ENCODE measurements around the gene ARHGAP44.

The ARHGAP44 gene, protein sequence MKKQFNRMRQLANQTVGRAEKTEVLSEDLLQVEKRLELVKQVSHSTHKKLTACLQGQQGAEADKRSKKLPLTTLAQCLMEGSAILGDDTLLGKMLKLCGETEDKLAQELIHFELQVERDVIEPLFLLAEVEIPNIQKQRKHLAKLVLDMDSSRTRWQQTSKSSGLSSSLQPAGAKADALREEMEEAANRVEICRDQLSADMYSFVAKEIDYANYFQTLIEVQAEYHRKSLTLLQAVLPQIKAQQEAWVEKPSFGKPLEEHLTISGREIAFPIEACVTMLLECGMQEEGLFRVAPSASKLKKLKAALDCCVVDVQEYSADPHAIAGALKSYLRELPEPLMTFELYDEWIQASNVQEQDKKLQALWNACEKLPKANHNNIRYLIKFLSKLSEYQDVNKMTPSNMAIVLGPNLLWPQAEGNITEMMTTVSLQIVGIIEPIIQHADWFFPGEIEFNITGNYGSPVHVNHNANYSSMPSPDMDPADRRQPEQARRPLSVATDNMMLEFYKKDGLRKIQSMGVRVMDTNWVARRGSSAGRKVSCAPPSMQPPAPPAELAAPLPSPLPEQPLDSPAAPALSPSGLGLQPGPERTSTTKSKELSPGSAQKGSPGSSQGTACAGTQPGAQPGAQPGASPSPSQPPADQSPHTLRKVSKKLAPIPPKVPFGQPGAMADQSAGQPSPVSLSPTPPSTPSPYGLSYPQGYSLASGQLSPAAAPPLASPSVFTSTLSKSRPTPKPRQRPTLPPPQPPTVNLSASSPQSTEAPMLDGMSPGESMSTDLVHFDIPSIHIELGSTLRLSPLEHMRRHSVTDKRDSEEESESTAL

GRCh38 chr17:12789481-12790248 is at the start of gene ARHGAP44:
ARHGAP44 (plus strand) TSS chr17:12789498; CDS start chr17:12789839, 341 bp downstream.
- DNase-seq (ENCODE audit: low spot score): peak; percentile 5

GRCh38 chr17:12739500-12739899 is 49.8 kb upstream of the ARHGAP44 start:
- no peak for DNase-seq (ENCODE audit: low spot score)

DNA sequence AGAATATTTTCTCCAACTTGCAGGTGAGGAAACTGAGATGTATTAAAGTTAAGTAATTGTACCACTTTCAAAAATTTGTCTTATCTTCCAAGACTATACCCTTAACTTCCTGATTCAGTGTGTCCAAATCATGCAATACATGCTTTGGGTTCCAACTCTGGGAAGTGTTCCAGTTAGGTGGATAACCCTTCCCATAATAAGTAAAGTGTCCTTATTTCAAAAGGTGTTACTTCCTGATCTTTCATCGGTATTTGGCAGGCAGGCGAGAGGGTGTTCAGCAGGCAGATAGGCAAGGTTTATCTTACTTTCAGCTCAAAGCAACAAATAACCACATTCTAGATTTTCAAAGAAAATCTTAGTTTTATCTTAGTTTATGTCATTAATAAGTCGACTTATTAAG is 46.3 kb upstream of the ARHGAP44 start:
- no peak for DNase-seq (ENCODE audit: low spot score)

DNA sequence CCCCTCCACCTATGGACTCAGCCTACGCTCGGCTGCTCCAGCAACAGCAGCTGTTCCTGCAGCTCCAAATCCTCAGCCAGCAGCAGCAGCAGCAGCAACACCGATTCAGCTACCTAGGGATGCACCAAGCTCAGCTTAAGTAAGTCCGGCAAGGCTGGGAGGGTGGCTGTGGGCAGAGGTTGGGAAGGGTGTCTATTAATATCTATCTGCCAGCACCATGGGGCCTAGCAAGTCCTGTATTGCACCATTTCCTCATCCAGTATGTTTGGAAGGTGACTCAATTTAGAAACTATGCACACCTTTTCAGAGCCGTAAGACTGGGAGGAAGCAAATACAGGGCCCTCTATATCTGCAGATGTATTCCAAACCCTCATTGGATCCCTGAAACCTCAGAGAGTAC is 45.0 kb upstream of the ARHGAP44 start:
- DNase-seq (ENCODE audit: low spot score): no peak

DNA sequence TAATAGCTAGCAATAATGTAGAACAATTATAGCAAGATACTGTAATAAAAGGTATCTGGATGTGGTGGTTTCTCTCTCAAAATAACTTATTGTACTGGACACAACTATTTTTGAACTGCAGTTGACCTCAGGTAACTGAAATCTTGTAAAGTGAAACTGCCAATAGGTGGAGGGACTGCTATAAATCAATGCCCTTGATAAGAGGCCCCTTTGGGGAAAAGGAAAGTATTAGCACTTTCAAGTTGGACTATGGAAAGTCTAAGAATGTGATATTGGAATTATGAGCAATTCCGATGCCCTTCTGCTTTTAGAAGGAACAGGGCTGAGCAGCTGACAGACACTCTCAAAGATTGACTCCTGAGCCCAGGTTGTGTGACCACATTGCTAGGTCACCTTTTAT is 44.5 kb upstream of the ARHGAP44 start:
- no peak for DNase-seq (ENCODE audit: low spot score)

- no peak for DNase-seq (ENCODE audit: low spot score)
Observed at GRCh38 chr17:12745486-12745885, 43.8 kb upstream of the ARHGAP44 start.

DNA sequence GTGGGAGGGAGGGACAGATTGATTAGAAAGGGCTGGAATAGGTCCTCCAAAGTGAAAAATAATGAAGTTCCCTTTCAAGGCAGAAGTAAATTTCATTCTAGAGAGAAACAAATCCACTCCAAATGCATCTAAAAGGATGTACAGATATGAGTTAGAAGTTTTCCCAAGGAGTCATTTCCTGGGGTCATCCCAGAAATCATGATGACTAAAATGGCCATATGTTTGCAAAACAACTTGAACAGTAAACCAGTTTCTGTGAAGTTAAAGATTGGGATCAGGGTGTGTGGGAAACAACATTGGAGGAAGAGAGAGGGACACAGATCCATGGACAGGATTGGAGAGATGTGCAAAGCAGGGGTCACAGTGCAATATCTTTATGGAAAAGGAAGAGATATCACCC is 32.5 kb upstream of the ARHGAP44 start:
- DNase-seq (ENCODE audit: low spot score): no peak

DNA sequence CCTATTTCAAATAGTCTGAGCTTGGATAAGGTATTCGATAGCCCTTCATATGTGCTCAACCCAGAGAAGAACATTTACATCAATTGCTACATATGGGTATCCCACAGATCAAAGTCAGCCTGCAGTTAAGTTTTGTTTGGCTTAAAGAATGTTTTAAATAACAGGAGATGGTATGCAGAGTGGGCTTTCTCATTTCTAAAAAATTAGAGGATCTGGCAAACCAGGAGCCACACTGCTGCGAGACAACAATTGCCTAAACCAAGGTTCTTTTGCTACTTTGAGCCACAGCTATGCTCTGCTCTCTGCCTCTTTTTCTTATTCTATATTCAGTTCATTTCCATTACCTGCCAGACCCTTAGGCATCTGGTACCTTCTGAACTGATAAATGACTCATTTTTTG is 30.2 kb upstream of the ARHGAP44 start:
- DNase-seq (ENCODE audit: low spot score): no peak

DNA sequence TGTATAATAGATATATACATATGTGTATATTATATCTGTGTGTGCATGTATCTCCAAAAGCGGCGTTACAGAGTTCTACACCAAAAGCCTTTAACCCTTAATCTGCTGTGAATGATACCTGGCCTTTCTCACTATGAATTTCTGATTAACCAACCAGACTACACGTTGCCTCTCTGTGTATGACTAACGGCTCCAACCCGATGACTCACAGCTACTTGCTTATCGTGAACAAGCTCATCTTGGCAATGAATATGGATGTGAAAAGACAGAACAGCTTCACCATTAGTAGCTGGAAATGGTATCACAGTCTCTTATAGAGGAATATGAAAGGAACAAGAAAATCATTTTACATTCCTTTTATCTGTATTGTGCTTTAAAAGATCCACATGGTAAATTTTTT is 23.8 kb upstream of the ARHGAP44 start:
- DNase-seq (ENCODE audit: low spot score): peak; percentile 73

GRCh38 chr17:12768255-12768654 is 21.0 kb upstream of the ARHGAP44 start:
- DNase-seq (ENCODE audit: low spot score): no peak

GRCh38 chr17:12769981-12770380 is 19.3 kb upstream of the ARHGAP44 start:
- DNase-seq (ENCODE audit: low spot score): no peak

GRCh38 chr17:12773153-12773552 is 16.1 kb upstream of the ARHGAP44 start:
- no peak for DNase-seq (ENCODE audit: low spot score)

DNA sequence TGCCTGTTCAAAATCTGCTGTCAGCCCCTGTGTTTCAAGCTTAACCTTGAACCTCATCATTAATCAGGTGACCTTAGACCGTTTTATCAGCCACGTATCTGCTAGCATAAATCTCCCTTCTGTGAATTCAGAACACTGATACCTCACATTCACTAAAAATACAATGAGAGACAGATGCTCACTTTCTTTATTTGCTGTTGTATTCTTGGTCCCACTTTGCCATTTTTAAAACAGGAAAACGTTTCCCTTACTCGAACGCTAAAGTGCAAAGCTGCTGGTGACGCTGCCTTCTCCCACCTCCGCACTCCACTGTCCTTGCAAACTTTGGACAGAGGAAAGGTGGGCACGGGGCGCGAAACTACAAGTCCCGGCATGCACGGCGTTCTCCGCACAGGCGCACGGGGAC is 220 bp upstream of the ARHGAP44 start:
- DNase-seq (ENCODE audit: low spot score): peak; percentile 58

DNA sequence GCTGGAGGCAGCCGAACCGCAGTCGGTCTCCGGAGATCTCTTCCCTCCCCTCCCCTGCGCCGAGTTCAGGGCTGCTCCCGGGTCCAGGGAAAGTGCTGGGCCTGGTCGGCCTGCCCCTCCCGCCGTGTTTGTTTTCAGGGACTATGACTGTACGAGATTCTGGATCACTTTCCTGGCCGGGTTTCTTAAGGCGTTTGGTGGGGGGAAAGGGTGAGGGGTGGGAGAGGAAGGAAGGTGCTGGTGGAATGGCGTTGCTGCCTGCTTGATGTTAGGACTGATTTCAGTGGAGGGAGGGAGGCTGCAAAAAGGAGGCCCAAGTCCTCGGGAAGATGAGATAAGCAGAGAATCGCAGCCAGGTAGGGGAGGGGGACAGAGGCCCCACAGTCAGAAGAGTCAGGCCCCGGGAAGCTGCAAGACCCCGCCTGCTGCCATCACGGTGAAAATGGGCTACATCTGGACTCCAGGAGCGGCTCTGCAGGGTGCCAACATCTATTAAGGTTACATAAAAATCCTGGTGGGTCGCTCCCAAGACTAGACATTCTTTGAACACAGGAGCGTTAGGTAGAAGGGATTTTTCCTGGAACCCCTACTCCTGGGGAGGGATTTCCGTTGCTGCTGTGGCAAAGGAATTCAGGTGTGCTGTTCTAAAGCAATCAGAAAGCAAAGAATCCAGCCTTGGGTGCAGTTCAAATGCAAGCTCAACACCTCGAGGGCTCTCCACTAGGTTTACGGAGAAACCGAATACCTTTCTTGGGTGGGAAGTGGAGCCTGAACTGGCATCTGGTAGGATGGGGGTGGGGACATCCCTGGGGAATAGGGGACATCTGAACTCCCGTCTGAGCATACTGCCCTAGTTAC is 1.2 kb downstream of the ARHGAP44 start:
- peak; percentile 8 for DNase-seq (ENCODE audit: low spot score)

- DNase-seq (ENCODE audit: low spot score): no peak
Observed at GRCh38 chr17:12794919-12795532, 5.7 kb downstream of the ARHGAP44 start.

DNA sequence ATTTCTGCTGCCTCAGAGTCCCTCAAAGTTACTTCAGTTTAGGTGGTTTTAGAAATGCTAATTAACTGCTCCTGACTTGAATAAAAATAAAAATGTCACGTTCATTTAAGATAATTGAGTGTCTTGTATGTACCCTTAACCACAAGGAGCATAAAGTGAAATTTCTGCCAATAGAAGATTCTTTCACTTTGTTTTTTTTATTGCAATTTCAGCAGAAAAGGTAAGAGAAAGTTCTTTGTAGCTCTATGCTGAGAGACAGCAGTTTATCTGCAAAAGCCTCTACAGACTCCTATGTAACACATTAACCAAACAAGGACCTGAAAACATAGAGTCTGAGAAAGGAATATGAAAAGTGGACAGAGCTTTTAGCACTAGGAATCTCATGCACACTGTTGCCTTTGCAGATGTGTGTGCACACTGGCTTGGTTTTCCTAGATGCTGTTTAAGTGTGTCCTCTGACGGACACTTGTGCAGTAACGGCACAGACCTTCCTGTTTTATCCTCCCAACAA is 11.6 kb downstream of the ARHGAP44 start:
- DNase-seq (ENCODE audit: low spot score): no peak

DNA sequence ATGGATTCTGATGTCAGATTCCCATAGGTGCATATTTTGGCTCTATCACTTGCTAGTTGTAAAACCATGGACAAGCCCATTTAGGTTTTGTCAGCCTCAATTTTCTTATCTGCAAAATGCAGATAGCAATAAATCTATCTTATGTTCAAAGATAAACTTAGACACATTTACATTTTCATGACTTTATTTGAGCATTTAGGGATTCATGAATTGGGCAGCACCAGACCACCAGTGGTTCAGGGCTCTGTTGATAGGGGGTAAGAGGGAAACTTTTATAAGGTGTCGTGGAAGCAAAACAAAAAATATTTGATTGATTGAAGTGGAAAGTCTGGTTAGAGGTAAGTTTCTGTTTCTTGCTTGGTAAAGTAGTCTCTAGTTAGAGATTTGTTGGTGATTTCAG is 17.3 kb downstream of the ARHGAP44 start:
- no peak for DNase-seq (ENCODE audit: low spot score)

DNA sequence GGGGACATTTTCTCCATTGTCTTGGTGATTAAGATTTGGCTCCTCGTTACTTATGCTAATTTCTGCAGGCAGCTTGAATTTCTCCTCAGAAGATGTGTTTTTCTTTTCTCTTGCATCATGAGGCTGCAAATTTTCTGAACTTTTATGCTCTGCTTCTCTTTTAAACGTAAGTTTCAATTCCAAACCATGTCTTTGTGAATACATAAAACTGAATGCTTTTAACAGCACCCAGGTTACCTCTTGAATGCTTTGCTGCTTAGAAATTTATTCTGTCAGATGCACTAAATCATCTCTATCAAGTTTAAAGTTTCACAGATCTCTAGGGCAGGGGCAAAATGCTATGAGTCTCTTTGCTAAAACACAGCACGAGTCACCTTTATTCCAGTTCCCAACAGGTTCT is 19.4 kb downstream of the ARHGAP44 start:
- DNase-seq (ENCODE audit: low spot score): no peak

DNA sequence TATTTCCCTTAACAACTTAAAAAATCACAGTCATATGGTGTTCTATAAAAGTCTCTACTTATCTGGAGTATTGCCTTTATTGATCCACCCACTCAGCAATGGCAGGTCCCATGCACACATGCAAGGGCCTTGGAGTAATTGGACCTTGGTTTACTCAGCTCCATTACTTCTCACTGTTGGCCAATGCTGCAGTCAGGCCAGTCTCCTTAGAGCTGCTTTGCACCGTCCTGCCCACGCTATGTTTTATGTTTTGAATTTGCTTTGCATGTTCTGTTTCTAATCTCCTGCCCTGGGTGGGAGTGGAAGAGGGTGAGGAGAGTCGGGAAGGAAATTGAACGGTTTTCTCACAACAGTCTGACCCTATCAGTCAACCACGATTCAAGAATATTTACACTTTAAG is 23.6 kb downstream of the ARHGAP44 start:
- no peak for DNase-seq (ENCODE audit: low spot score)

- no peak for DNase-seq (ENCODE audit: low spot score)
Observed at GRCh38 chr17:12813664-12814063, 24.4 kb downstream of the ARHGAP44 start.

GRCh38 chr17:12814718-12815117 is 25.4 kb downstream of the ARHGAP44 start:
- DNase-seq (ENCODE audit: low spot score): no peak
